HCEC 1CT (cell line): ENCODE data around the gene DVL3.

Experiments used
- DNase-seq: peaks from one replicate; pipeline ENCODE4 v3.0.0-alpha.2; 2017

The DVL3 gene

DNA sequence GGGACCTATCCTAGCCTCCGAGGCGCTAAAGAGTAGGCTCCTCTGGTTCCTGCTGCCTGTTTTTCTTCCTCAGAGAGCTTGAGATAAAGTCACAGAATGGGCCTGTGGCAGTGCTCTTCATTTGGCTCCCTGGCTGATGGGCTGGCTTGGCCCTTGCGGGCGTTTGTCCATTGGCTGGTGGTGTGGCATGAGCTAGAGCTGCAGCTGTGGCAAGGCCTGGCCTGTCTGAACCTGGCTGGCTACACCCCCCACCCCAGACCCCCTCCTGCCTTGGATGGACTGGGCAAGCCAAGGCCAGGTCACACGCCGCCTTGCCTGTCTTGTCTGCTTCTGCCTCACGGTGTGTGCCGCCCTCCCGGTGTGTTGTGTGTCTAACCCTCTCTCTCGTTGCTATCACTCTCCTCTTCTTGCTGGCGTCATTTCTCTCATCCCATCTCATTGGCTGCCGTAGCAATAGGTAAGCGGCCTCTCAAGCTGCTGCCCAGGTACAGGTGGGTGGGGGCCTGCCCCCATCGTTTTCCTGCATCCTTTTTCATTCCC, 22.7 kb downstream of the DVL3 start:
- no peak for DNase-seq

DNA sequence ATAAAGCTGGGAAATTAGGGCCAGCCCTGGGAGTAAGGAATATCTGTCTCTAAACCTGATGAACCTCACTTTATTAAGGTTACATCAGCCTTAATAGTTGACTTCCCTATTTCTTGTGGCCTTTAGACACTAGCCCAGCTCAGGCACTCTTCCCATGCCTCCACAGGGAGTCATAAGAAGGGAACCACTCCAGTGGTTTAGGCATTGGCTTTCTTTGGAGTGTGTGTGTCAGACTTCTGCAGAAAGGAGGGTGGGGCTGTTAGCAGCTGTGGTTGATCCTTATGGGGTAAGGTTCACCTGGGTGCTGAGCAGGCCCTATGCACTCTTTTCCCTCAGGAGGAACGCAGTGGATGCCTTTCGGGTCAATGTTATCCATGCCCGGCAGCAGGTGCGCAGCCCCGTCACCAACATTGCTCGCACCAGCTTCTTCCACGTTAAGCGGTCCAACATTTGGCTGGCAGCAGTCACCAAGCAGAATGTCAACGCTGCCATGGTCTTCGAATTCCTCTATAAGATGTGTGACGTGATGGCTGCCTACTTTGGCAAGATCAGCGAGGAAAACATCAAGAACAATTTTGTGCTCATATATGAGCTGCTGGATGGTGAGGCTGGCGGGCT, 23.5 kb downstream of the DVL3 start:
- no peak for DNase-seq

DNA sequence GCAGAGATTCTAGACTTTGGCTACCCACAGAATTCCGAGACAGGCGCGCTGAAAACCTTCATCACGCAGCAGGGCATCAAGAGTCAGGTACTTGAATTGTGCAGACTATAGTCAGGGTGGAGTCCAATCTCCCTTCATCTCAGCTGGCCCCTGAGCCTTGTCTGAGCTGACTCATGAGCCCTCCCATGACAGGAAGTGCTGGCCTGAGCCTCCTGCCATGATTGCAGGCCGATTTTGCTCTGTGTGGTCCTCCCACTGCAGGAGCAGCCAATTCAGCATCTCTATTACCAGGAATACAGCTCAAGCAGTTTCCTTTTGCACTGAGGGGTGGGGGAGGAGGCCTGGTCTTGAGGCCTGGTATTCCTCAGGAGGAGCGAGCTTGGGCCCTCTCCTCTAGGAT, 25.0 kb downstream of the DVL3 start:
- peak; percentile 63 for DNase-seq

DNA sequence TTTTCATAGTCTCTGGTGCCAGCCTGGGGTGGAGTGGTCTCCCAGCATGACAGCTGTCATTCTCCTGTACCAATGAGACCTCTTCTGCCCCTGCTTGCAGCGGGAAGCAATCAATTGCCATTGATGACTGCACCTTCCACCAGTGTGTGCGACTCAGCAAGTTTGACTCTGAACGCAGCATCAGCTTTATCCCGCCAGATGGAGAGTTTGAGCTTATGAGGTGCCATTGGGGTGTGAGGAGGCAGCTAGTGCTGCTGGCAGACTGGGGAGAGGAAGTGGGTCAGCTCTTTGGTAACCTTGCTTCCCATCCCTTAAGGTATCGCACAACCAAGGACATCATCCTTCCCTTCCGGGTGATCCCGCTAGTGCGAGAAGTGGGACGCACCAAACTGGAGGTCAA, 26.4 kb downstream of the DVL3 start:
- DNase-seq, result no peak

DNA sequence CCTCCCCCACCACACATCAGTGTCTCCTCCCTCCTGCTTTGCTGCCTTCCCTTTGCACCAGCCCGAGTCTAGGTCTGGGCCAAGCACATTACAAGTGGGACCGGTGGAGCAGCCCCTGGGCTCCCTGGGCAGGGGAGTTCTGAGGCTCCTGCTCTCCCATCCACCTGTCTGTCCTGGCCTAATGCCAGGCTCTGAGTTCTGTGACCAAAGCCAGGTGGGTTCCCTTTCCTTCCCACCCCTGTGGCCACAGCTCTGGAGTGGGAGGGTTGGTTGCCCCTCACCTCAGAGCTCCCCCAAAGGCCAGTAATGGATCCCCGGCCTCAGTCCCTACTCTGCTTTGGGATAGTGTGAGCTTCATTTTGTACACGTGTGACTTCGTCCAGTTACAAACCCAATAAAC, 28.5 kb downstream of the DVL3 start:
- no peak for DNase-seq

DNA sequence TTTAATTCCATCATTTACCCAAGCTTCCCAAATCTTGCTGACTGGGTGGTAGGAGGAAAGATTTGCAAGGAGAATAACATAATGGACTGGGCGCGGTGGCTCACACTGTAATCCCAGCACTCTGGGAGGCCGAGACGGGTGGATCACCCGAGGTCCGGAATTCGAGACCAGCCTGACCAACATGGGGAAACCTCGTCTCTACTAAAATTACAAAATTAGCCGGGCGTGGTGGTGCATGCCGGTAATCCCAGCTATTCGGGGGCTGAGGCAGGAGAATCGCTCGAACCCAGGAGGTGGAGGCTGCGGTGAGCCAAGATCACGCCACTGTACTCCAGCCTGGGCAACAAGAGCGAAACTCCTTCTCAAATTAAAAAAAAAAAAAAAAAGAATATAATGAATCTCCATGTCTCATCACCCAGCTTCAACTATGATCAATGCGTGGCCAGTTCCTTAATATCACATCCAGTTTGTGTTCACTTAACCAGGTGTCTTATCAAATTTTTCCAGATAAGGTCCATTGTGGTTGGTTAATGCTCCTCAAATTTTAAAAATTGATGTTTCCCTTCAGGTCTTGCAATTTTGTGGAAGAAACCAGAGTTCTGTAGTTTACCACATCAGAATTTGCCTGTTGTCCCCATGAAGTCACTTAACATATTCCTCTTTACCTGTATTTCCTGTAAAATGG, 29.5 kb downstream of the DVL3 start:
- no peak for DNase-seq

DNA sequence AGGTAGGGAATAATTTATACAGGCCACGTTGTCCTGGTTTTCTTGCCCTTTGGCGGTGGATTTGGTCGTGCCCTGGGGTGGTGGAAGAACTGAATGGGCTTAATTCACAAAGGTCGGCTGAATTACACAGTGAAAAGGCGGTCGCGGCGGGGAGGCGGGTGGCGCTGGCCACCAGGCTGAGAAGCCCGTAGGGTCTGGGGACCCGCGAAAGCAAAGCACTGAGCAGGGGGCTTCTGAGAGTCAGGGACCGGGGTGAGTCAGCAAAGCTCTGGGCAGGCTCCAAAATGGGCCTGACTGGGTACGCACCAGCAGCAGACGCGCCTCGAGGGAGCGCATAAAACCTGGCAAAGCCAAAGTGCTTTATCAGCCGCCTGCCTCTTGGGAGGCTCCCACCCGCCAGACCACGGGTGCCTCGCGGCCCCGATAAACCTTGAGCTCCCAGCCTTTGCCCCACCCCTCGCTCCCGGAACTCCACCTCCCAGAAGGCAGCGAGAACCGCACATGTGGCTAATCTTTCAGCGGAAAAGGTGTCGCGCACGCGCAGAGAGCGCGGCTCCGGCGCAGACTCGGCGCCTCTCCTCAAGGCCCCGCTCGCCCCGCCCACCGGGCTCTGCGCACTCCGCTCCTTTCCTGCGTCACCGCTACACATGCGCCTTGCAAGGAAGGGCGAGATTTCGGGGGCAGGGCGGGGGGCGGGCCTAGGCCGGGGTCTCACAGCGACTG, 30.4 kb downstream of the DVL3 start:
- peak; percentile 98 for DNase-seq

DNA sequence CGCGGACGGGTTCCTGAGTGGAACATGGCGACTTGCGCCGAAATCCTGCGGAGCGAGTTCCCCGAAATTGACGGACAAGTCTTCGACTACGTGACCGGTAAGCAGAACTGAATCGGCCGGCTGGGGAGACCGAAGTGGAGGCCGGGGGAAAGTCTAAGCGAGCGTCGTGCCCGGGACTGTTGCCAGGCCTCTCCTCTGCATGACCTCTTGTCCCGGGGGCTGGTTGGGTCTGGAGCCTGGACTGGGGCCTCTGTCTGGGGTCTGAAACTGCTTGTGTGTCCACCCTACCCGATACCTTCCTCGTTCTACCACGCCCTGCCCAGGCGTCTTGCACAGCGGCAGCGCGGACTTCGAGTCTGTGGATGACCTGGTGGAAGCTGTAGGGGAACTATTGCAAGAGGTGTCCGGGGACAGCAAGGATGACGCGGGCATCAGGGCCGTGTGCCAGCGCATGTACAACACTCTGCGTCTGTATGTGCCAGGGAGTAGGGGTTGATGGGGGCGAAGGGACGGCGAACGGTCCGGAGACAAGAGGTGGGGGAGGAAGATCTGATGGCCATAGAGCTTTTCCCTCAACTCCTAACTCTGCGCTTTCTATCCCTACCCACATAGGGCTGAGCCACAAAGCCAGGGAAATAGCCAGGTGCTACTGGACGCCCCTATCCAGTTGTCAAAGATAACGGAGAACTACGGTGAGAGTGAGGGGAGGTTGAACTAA, 31.2 kb downstream of the DVL3 start, which contains the start of gene ABCF3:
TSS of gene ABCF3 (plus strand) at position 16 of the 718 bp plus-strand sequence. CDS start at position 25, 9 bp downstream.
- DNase-seq, result peak; percentile 37

DNA sequence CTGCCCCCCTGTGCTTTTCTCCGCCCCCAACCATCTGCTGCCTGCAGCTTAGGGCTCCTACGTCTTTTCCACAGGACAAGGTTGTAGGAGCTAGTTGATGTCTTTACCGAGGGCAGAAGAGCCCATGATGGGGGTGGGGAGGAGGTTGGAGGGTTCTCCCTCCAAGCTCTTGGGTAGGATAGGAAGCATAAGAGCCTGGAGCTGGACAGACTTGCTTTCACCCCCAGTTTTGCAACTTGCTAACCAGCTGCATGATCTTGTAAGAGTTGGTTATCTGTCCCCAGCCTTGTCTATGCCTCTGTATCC, 31.7 kb downstream of the DVL3 start:
- DNase-seq, result no peak

DNA sequence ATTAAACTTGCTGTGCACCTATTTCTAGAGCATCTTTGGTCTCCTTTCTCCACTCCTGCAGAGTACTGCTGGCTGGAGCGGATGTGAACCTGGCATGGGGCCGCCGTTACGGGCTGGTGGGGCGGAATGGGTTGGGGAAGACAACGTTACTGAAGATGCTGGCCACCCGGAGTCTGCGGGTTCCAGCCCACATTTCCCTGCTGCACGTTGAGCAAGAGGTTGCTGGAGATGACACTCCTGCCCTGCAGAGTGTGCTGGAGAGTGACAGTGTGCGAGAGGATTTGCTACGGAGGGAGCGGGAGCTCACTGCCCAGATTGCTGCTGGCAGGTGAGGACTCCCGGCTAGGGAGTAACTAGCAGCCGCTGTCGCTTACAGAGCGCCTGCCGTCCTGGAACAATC, 32.9 kb downstream of the DVL3 start:
- no peak for DNase-seq

DNA sequence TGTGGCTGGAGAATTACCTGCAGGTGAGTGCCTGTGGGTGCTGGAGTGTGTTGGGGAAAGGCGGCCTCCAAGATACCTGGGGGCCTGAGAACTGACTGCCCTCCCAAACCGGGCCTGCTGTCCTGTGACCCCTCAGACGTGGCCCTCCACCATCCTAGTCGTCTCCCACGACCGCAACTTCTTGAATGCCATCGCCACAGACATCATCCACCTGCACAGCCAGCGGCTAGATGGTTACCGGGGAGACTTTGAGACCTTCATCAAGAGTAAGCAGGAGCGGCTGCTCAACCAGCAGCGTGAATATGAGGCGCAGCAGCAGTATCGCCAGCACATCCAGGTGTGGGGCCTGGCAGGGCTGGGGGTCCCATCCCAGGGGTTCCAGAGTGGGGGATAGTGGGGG, 34.2 kb downstream of the DVL3 start:
- DNase-seq, result no peak

DNA sequence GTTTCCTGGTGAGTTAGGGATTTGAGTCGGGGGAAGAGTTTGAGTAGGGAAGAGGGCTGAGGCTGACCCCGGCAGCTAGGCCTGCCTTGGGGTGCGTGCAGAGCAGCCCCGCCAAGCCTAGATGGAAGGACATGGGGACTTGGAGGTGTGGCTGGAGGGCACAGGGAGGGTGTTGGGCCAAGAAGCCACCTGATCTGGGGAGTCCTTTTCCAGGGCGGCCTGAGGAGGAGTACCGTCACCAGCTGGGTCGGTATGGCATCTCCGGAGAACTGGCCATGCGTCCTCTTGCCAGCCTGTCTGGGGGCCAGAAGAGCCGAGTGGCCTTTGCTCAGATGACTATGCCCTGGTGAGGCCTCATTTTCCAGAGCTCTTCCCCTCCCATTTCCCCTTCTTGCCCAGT, 37.7 kb downstream of the DVL3 start:
- no peak for DNase-seq

DNA sequence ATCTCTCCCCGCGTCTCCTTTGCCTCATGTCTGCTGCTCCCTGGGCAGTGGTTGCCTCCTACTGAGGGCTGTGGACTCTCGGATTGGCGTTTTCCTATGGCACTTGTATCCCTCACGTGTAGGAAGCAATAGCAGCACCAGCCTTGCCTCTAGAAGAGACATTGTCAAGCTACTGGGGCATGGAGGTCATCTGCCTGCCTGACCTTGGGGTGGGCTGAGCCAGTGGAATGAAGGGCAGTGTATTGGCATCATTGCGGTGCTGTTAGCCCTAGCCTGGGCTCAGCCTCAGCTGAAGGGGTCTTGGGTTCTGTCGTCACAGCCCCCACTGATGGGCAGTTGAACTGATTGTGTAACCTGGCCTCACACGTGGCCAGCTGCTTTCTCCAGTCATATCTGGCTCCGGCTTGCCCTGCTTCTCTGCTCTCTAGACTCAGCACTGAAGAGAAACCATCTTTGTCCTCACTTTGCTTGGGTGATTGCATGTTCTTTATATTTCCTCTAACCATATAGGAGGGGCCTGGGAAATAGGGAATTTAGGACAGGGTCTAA, 38.9 kb downstream of the DVL3 start:
- no peak for DNase-seq

DNA sequence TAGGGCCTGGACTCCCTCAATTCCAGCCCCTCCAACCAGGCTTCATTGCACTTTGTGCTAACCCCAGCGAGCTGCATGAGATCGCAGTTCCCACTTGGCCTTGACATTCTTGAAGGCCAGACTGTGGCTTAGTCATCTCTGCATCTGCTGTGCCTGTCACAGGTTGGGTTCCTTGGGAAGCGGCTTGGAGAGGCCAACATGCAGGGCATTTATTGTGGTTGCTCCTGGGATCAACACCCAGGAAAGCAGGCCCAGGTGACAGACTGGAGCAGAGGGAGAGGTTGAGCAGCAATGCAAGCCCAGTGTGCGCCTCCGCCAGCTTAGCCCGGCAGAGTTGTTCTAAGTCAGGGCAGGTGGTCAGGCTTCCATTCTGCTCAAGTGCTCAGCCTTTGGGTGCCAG, 41.4 kb downstream of the DVL3 start:
- DNase-seq, result no peak

DNA sequence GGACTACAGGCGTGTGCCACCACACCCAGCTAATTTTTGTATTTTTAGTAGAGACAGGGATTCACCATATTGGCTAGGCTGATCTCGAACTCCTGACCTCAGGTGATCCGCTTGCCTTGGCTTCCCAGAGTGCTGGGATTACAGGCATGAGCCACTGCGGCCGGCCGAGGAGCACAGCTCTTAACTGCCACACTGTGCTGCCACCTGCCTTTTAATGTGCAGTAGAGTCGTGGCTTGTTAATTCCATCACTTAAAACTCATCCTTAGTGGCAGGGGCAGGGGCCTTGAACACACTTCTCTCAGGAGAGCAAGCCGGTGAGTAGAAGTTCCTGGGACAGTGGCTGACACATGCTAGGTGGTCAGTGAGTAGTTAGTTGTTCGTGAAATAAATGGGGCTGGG, 43.3 kb downstream of the DVL3 start:
- DNase-seq, result no peak

DNA sequence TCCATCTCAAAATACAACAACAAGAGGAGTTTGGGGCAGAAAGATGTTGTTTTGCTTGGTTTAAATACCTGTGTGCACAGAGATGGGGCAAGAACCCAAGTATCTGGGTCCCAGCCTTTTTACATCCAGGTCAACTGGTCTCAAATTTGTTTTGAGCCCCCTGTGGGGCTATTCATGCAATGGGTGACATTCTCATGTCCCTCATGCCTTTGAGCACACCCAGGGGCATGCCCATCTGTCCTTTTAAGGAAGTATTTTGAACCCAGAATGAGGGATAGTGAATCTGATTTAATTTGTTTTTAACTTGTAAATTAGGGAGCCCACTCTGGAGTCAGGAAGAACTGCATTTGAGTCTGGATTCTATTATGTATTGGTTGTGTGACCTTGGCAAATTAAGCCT, 45.6 kb downstream of the DVL3 start:
- no peak for DNase-seq

DNA sequence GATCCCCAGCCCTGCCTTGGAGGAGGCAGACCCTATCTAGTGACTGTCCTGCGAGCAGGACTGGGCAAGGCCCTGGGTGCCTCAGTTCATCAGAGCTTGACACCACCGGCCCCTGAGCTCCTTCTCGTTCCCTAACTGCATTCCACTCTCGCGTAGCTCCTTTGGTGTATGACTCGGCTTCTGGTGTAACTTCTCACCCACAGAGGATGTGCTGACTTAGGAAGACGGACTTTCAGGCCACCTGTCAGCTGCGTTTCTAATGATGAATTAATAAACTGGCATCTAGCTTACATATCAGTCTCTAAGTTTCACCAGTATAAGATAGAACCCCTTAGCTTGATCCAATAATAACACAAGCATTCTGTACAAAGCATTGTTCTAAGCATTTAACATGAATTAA, 48.3 kb downstream of the DVL3 start:
- no peak for DNase-seq

DNA sequence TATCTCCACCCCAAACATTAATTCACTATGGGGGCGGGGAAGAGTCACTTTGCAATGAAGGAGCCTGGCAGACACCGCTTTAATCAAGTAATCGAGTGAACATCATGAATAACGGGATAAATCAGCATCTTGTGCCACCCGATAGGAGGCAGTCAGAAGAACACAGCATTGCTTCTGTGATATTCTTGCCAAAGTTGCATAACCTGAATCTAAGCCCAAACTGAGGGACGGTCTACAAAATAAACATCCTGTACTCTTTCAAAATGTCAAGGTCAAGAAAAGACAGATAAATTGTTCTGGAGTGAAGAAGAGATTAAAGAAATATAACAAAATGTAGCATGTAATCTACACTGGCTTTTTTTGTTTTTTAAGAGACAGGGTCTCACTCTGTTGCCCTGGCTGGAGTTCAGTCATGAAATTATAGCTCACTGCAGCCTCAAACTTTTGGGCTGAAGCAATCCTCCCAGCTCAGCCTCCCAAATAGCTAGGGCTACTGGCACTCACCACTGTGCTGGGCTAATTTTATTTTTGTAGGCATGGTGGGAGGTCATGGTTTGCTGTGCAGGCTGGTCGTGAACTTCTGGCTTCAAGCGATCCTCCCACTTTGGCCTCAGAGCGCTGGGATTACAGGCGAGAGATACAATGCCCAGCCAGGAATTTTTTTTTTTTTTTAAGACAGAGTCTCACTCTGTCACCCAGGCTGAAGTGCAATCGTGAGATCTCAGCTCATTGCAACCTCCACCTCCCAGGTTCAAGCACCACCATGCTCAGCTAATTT, 54.2 kb downstream of the DVL3 start:
- DNase-seq, result no peak

DNA sequence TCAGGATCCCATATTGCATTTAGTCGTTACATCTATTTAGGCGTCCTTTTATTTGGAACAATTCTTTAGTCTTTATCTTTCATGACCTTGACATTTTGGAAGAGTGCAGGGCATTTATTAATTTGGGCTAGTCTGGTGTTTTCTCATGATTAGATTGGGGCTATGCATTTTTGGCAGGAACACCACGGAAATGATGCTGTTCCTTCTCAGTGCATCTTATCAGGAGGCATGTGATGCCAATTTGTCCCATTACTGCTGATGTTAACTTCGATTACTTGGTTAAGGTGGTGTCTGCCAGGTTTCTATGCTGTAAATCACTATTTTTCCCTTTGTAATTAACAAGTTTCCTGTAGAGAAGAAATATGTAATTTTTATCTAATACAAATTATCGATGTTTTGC, 56.1 kb downstream of the DVL3 start:
- no peak for DNase-seq

DNA sequence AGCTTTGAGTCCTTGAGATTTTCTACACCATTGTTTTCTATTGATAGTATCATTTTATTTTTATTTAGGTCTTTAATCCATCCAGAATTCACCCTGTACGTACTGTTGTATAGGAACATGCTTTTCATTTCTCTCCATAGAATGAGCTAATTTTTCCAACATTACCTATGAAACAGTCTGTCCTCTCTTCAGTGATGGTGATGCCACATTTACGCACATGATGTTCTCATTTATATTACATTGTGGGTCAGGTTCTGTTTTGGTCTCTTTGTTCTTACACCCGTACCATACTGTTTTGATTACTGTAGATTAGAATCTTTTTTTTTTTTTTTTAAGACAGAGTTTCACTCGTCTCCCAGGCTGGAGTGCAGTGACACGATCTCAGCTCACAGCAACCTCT, 56.5 kb downstream of the DVL3 start:
- no peak for DNase-seq

DNA sequence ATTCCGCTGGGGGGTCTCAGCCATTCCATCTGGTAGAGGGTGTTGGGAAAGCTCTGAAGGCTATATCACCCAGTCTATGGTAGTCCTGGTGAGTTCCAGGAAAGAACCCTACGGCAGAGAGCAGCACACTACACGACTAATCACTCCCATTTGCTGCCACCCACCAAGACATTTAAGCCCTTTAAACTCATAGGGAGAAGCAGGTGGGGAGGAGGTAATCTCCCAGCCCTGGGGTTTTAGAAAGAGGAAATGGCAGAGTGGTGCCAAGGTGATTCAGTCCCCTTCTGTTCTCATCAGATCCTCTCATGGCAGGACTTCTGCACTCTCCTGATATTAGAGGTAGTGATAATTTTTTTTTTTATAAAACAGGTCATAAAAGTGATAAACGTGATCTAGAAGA, 63.6 kb downstream of the DVL3 start:
- no peak for DNase-seq

DNA sequence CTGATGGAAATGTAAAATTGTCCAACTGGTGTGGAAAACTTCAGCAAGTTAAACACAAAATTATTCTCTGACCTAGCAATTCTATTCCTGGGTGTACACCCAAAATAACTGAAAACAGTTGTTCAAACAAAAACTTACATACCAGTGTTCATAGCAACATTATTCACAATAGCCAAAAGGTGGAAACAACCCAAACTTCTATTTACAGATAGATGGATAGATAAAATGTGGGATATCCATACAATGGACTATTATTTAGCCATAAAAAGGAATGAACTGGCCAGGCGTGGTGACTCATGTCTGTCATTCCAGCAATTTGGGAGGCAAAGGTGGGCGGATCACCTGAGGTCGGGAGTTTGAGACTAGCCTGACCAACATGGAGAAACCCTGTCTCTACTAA, 67.3 kb downstream of the DVL3 start:
- DNase-seq, result no peak
